ENCODE measurements around the gene NKX2-4.

DNA sequence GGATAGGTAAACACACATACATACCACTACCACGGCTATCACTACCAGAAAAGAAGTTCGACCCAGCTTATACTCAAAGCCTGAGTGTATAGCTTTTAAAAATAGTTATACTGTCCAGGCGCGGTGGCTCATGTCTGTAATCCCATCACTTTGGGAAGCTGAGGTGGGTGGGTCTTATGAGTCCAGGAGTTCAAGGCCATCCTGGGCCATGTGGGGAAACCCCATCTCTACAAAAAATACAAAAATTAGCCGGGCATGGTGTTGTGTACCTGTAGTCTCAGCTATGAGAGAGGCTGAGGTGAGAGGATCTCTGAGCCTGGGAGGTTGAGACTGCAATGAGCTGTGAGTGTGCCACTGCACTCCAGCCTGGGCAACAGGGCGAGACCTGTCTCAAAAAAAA is 32.9 kb downstream of the NKX2-4 start:
- TF ChIP-seq, protein P1, sequence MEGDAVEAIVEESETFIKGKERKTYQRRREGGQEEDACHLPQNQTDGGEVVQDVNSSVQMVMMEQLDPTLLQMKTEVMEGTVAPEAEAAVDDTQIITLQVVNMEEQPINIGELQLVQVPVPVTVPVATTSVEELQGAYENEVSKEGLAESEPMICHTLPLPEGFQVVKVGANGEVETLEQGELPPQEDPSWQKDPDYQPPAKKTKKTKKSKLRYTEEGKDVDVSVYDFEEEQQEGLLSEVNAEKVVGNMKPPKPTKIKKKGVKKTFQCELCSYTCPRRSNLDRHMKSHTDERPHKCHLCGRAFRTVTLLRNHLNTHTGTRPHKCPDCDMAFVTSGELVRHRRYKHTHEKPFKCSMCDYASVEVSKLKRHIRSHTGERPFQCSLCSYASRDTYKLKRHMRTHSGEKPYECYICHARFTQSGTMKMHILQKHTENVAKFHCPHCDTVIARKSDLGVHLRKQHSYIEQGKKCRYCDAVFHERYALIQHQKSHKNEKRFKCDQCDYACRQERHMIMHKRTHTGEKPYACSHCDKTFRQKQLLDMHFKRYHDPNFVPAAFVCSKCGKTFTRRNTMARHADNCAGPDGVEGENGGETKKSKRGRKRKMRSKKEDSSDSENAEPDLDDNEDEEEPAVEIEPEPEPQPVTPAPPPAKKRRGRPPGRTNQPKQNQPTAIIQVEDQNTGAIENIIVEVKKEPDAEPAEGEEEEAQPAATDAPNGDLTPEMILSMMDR (IDR thresholded peaks at IDR 0.05): no peak
- no peak for TF ChIP-seq POLR2AphosphoS5 (IDR thresholded peaks at IDR 0.05; ENCODE audit: insufficient read depth in 1 of 2, low read depth in 1 of 2)

All from vagina (tissue), 2 donors.